ENCODE data around the gene ZNF438. TPM values are rescaled to one million over a fixed set of nuclear protein-coding genes. Genes with fewer than 3 reads are reported as not detected.

The ZNF438 gene
- total RNA-seq, 1 donor, result 2.2 TPM

- no peaks in the 10 kb centered on the region for H3K4me1 ChIP-seq (ENCODE audit: insufficient read depth, low read length)
- no peaks in the 10 kb centered on the region for H3K27me3 ChIP-seq (ENCODE audit: insufficient read depth, low read length)
- no peaks in the 10 kb centered on the region for H3K9me3 ChIP-seq (ENCODE audit: low read depth, low read length)
- H3K4me3 ChIP-seq (ENCODE audit: low read length), result no peak overlapping the region
Observed at GRCh38 chr10:30825495-30825894, 206.2 kb downstream of the ZNF438 start.

- H3K4me3 ChIP-seq (ENCODE audit: low read length), result no peak overlapping the region
- H3K9me3 ChIP-seq (ENCODE audit: low read depth, low read length), result no peaks in the 10 kb centered on the region
- H3K27me3 ChIP-seq (ENCODE audit: insufficient read depth, low read length), result no peaks in the 10 kb centered on the region
- no peaks in the 10 kb centered on the region for H3K4me1 ChIP-seq (ENCODE audit: insufficient read depth, low read length)
Observed at GRCh38 chr10:30825022-30825421, 206.6 kb downstream of the ZNF438 start.

- H3K4me1 ChIP-seq (ENCODE audit: insufficient read depth, low read length), result no peaks in the 10 kb centered on the region
- H3K4me3 ChIP-seq (ENCODE audit: low read length), result no peak overlapping the region
- no peaks in the 10 kb centered on the region for H3K27me3 ChIP-seq (ENCODE audit: insufficient read depth, low read length)
- H3K9me3 ChIP-seq (ENCODE audit: low read depth, low read length), result no peaks in the 10 kb centered on the region
Observed at GRCh38 chr10:30823651-30824050, 208.0 kb downstream of the ZNF438 start.

GRCh38 chr10:30822693-30823465, 208.8 kb downstream of the ZNF438 start:
- no peak overlapping the region for H3K4me3 ChIP-seq (ENCODE audit: low read length)

GRCh38 chr10:30821994-30822692, 209.5 kb downstream of the ZNF438 start:
- H3K4me1 ChIP-seq (ENCODE audit: insufficient read depth, low read length), result peaks cover 7% of the 10 kb centered on the region
- no peak overlapping the region for H3K4me3 ChIP-seq (ENCODE audit: low read length)
- H3K27me3 ChIP-seq (ENCODE audit: insufficient read depth, low read length), result no peaks in the 10 kb centered on the region

More at GRCh38 chr10:30822693-30823465, 208.8 kb downstream of the ZNF438 start:
- Histone ChIP-seq H3K27me3 (ENCODE audit: insufficient read depth, low read length) (no peaks in the 10 kb centered on the region), H3K9me3 (ENCODE audit: low read depth, low read length) (no peaks in the 10 kb centered on the region), H3K4me1 (ENCODE audit: insufficient read depth, low read length) (peaks cover 4% of the 10 kb centered on the region)

GRCh38 chr10:30821261-30821993, 210.2 kb downstream of the ZNF438 start:
- Histone ChIP-seq H3K4me3 (ENCODE audit: low read length) (no peak overlapping the region), H3K4me1 (ENCODE audit: insufficient read depth, low read length) (peaks cover 7% of the 10 kb centered on the region), H3K27me3 (ENCODE audit: insufficient read depth, low read length) (no peaks in the 10 kb centered on the region), H3K9me3 (ENCODE audit: low read depth, low read length) (no peaks in the 10 kb centered on the region)

More at GRCh38 chr10:30821994-30822692, 209.5 kb downstream of the ZNF438 start:
- no peaks in the 10 kb centered on the region for H3K9me3 ChIP-seq (ENCODE audit: low read depth, low read length)

- H3K27me3 ChIP-seq (ENCODE audit: insufficient read depth, low read length), result no peaks in the 10 kb centered on the region
- no peaks in the 10 kb centered on the region for H3K9me3 ChIP-seq (ENCODE audit: low read depth, low read length)
- peaks cover 7% of the 10 kb centered on the region for H3K4me1 ChIP-seq (ENCODE audit: insufficient read depth, low read length)
Observed at GRCh38 chr10:30820261-30820991, 211.2 kb downstream of the ZNF438 start.

GRCh38 chr10:30819341-30820181, 212.1 kb downstream of the ZNF438 start:
- Histone ChIP-seq H3K9me3 (ENCODE audit: low read depth, low read length) (no peaks in the 10 kb centered on the region), H3K4me1 (ENCODE audit: insufficient read depth, low read length) (peaks cover 7% of the 10 kb centered on the region), H3K27me3 (ENCODE audit: insufficient read depth, low read length) (no peaks in the 10 kb centered on the region), H3K4me3 (ENCODE audit: low read length) (no peak overlapping the region)

More at GRCh38 chr10:30820261-30820991, 211.2 kb downstream of the ZNF438 start:
- H3K4me3 ChIP-seq (ENCODE audit: low read length), result no peak overlapping the region

- Histone ChIP-seq H3K27me3 (ENCODE audit: insufficient read depth, low read length) (no peaks in the 10 kb centered on the region), H3K4me3 (ENCODE audit: low read length) (no peak overlapping the region), H3K9me3 (ENCODE audit: low read depth, low read length) (no peaks in the 10 kb centered on the region), H3K4me1 (ENCODE audit: insufficient read depth, low read length) (peaks cover 7% of the 10 kb centered on the region)
Observed at GRCh38 chr10:30818854-30819253, 212.8 kb downstream of the ZNF438 start.

- Histone ChIP-seq H3K9me3 (ENCODE audit: low read depth, low read length) (no peaks in the 10 kb centered on the region), H3K4me1 (ENCODE audit: insufficient read depth, low read length) (peaks cover 7% of the 10 kb centered on the region), H3K27me3 (ENCODE audit: insufficient read depth, low read length) (no peaks in the 10 kb centered on the region), H3K4me3 (ENCODE audit: low read length) (no peak overlapping the region)
Observed at GRCh38 chr10:30818010-30818660, 213.5 kb downstream of the ZNF438 start.

- H3K27me3 ChIP-seq (ENCODE audit: insufficient read depth, low read length), result no peaks in the 10 kb centered on the region
- H3K4me3 ChIP-seq (ENCODE audit: low read length), result no peak overlapping the region
- no peaks in the 10 kb centered on the region for H3K9me3 ChIP-seq (ENCODE audit: low read depth, low read length)
- H3K4me1 ChIP-seq (ENCODE audit: insufficient read depth, low read length), result peaks cover 7% of the 10 kb centered on the region
Observed at GRCh38 chr10:30817541-30817940, 214.1 kb downstream of the ZNF438 start.

- Histone ChIP-seq H3K4me3 (ENCODE audit: low read length) (no peak overlapping the region), H3K27me3 (ENCODE audit: insufficient read depth, low read length) (no peaks in the 10 kb centered on the region), H3K4me1 (ENCODE audit: insufficient read depth, low read length) (peaks cover 7% of the 10 kb centered on the region), H3K9me3 (ENCODE audit: low read depth, low read length) (no peaks in the 10 kb centered on the region)
Observed at GRCh38 chr10:30816820-30817171, 214.9 kb downstream of the ZNF438 start.

GRCh38 chr10:30816159-30816819, 215.4 kb downstream of the ZNF438 start:
- peaks cover 7% of the 10 kb centered on the region for H3K4me1 ChIP-seq (ENCODE audit: insufficient read depth, low read length)
- no peak overlapping the region for H3K4me3 ChIP-seq (ENCODE audit: low read length)
- no peaks in the 10 kb centered on the region for H3K27me3 ChIP-seq (ENCODE audit: insufficient read depth, low read length)
- H3K9me3 ChIP-seq (ENCODE audit: low read depth, low read length), result no peaks in the 10 kb centered on the region
